Hematopoietic multipotent progenitor cell treated with erythropoietin and hydrocortisone succinate and interleukin-3 and kit ligand, for 4 days (in vitro differentiated cells): Measurements from ENCODE around the gene ERBB2.
"Not testable (repeated sequence)": the region's sequence is repeated elsewhere in the genome, so short reads cannot be mapped to it uniquely, and the experiment has no call there.

Source experiments
- DNase-seq: peaks from one replicate; pipeline ENCODE4 v3.0.0-alpha.2; 2015

ERBB2 gene

GRCh38 chr17:39730095-39730921 is 30.4 kb downstream of the ERBB2 start, which contains the start of gene MIEN1:
TSS of gene MIEN1 (minus strand) at chr17:39730532. CDS start at chr17:39730495, 37 bp downstream.
- peak; percentile 93 for DNase-seq

GRCh38 chr17:39732586-39732985 is 32.7 kb downstream of the ERBB2 start:
- DNase-seq: no peak

DNA sequence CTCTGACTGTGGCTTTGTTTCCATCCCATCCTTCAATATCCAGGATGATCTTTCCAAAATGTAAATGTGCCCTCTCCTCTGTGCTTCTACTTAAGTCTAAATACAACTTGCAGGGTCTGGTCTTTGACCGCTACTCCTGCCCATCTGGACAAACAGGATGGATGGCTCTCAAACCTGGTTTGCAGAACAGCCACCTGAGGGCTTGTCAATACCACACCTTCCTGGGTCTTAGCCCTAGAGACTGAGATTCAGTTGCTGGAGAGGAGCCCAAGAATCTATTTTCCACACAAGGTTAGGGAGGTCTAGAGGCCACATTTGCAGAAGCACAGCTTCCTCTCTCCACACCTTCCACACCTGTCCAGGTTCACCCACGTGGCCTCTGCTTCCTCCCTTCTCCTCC is 36.0 kb downstream of the ERBB2 start:
- DNase-seq: no peak

DNA sequence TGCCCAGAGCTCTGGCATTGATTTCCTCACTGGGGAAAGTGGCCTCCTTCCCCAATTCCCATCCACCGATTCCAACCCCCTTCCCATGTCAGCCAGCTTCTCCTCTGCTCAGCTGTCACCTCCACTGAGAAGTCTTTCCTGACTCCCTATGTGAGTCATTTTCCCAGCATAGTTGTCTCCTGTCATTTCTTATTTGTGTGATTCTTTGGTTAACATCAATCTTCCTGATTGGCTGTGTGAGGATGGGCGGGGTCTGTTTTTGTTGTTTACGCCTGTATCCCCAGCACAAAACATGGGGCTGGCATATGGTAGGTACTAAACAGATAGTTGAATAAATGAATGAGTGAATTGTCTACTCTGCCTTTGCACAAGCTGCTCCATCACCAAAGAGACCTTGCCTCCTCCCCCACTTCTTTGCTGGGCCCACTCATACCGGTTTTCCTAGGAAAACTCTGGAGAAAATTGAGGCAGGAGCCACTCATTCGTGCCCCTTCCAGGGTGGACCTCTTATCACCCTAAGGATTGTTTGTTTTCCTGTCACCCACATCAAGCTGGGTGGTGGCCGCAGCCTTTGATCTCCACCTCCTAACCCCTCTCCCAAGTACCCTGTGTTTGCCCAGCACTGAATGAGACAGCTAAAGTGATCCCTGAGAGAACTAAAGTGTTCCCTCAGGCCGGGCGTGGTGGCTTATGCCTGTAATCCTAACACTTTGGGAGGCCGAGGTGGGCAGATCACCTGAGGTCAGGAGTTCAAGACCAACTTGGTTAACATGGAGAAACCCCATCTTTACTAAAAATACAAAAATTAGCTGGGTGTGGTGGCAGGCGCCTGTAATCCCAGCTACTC is 36.7 kb downstream of the ERBB2 start:
- DNase-seq: no peak

DNA sequence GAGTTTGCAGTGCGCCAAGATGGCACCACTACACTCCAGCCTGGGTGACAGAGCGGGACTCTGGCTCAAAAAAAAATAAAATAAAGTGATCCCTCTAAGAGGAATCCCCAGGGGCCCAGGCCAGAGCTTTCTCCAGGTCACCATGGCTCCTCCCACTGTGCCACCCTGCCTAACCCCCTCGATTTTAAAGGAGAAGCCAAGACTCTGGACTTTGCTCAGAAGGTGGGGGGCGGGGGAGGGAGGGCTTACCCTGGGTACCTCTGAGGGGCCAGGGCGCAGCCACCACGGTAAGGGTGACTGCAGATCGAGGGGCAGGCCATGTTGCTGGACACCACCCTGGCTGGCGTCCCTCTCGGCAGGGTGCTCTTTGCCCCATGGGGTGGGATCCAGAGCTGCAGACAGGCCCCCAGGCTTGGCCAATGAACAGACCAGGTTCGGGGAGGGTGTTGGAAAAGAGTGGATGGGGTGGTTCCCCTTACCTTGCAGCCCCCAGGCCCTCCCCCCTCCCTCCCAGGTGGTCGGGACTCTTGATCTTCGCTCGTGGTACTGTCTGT is 37.4 kb downstream of the ERBB2 start:
- DNase-seq: no peak

DNA sequence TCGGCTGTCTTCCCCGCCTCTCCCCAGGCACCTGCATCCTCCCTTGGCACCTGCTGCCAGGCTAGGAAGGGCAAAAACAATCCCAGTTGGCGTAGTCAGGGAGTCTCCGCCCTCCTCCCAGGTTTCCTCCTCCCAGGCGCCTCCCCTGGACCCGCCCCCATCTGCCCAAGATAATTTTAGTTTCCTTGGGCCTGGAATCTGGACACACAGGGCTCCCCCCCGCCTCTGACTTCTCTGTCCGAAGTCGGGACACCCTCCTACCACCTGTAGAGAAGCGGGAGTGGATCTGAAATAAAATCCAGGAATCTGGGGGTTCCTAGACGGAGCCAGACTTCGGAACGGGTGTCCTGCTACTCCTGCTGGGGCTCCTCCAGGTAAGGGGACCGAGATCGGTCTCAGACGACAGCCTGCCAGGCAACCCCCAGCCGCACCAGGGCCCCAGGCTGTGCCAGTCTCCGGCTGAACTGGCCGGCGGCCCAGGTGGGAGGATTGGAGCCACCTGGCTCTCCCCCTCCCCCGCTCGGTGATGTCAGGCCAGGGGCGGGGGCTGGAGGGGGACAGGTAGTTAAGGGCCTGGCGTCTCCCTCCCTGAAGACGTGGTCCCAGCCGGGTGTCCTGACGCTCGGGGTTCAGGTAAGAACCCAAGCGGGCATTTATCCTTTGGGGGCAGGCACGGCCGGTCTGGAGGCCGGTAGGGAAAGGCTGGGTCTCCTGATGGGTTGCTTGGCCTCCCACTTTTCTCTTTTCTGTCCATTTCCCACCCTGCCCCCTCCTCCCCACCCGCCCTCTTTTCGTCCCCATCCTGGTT is 38.1 kb downstream of the ERBB2 start, which contains the start of gene GRB7:
TSS of gene GRB7 (plus strand) at position 179 of the 808 bp plus-strand sequence. CDS start 4,364 bp downstream, outside the sequence.
- no peak for DNase-seq

DNA sequence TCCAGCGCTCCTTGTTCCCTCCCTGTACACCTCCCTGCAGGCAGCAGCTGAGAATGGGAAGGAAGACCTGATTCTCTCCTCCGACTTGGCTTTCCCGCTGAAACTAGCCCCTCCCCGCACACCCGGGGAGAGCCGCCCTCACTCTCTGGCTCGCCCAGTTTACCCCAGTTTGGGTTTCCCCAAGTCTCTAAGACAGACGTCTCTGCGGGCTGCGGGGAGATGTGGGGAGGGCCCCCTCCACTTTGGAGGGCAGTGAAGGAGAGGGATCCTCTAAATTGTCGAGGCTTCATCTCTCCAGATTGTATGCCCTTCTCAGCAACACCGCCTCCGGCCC is 38.7 kb downstream of the ERBB2 start:
- no peak for DNase-seq

GRCh38 chr17:39738983-39739884 is 39.4 kb downstream of the ERBB2 start:
- DNase-seq: no peak

- no peak for DNase-seq
Measured at GRCh38 chr17:39739885-39740356, 40.1 kb downstream of the ERBB2 start.

DNA sequence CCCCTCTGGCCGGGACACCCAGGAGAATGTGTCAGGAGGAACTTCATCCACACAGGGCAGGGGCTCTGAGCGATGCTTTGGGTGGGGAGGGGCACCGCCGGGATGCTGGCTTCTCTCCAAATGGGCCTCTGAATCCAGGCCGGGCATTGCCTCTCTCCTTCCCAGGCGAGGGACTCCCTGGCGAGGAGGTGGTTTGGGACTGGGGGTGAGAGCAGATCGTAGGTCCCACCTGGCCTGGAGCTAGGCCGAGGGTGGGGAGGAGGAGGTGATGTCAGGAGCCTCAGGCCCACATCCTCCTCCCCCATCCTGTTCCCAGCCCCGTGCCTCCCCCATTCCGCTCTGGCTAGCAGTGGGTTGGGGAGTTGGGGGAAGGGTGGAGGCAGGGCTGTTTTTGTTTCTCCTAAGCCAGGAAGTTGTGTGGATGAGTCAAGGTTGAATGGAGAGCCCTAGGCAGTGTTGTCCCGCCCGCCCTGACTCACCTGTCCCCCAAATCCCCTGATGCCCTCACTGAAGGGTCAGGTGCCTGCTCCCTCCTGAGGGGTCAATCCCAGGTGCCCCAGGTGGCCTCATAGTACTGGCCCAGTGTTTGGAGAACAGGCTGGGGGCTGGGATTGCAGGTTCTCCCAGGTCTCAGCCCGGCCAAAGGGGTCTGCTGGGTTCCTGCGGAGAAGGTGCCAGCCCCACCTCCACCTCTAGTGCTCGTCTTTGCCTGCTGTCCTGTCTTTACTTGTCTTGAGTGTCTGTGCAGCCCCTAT is 40.7 kb downstream of the ERBB2 start:
- DNase-seq: no peak

DNA sequence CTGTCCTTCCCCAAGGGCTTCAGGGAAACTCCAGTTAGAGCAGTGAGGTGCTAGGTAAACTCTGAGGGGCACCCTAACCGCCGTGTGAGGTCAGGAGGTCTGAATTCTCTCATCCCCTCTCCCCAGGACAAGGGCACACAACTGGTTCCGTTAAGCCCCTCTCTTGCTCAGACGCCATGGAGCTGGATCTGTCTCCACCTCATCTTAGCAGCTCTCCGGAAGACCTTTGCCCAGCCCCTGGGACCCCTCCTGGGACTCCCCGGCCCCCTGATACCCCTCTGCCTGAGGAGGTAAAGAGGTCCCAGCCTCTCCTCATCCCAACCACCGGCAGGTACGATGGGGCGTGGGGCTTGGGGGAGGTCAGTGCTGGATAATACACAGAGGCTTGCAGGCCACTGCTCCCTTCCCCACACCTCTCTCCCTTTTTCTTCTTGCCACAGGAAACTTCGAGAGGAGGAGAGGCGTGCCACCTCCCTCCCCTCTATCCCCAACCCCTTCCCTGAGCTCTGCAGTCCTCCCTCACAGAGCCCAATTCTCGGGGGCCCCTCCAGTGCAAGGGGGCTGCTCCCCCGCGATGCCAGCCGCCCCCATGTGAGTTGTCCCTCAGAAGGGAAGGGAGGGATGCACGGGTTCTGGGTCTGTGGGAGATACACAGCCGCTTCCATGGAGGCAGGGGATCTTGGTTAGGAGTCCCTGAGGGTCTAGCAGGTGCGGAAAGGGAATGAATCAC is 42.4 kb downstream of the ERBB2 start:
- DNase-seq: no peak

- DNase-seq: no peak
Measured at GRCh38 chr17:39742856-39743436, 43.1 kb downstream of the ERBB2 start.

- no peak for DNase-seq
Measured at GRCh38 chr17:39744075-39744835, 44.4 kb downstream of the ERBB2 start.

DNA sequence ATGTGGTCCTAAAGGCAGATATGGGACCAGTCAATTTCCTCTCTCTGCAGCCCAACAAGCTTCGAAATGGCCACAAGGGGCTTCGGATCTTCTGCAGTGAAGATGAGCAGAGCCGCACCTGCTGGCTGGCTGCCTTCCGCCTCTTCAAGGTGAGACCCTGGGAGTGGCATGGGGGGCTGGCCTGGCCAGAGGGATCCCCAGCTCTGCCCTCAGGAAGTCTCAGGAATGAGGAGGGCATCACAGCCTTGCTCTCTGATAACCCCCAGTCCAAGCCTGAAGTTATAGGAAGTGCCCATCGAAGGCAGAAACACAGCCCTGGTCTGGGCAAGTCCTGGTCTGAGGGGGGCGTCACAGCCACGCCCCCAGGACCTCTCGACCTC is 45.0 kb downstream of the ERBB2 start:
- no peak for DNase-seq

- DNase-seq: no peak
Measured at GRCh38 chr17:39745335-39746144, 45.7 kb downstream of the ERBB2 start.

- DNase-seq: no peak
Measured at GRCh38 chr17:39746145-39746461, 46.2 kb downstream of the ERBB2 start.

DNA sequence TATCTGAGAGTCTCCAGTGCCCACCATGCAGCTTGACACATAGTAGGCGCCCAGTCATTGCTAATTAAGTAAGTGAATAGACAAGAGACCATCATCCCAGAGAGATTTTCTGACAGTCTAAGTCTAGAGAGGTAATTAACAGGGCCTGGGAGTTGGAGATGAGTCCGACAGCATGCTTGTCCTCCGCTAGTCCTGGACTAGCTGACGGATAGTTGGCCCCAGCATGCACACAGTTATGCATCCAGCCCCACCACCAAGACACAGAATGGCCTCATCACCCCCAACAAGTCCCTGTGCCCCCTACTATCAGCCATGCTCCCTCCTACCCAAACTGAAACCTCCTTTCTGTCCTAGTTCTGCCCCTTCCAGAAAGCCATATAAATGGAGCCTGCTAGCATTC is 47.9 kb downstream of the ERBB2 start:
- no peak for DNase-seq

DNA sequence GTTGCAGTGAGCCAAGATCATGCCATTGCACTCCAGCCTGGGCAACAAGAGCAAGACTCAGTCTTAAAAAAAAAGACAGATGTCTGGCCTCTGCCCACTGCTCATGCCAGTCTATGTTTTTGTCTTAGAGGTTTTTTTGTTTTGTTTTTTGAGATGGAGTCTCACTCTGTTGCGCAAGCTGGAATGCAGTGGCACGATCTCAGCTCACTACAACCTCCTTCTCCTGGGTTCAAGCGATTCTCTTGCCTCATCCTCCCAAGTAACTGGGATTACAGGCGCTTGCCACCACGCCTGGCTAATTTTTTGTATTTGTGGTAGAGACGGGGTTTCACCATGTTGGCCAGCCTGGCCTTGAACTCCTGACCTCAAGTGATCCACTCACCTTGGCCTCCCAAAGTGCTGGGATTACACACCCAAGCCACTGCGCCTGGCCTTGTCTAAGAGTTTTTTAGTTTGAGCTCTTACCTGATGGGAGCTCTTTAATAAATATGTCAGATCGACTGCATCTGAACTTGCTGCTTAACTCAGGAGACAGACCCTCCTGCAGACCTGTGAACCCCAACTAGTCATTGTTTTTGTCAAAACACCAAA is 48.7 kb downstream of the ERBB2 start:
- DNase-seq: not testable (repeated sequence)
